ENCODE measurements around the gene SYNDIG1. TPM values are rescaled to one million over a fixed set of nuclear protein-coding genes. Genes with fewer than 3 reads are reported as not detected.

SYNDIG1 gene
- not detected in 2 replicates for total RNA-seq (2014; rRNA removed; shearing (Covaris generic); ENCODE audit: low replicate concordance)

- Histone ChIP-seq H2AFZ (ENCODE audit: low read length) (no peak within 1 kb of the TSS), H3K4me1 (ENCODE audit: low read length) (no peaks in the 10 kb centered on the region), H3K27me3 (ENCODE audit: low read length) (no peaks in the 10 kb centered on the region), H3K4me3 (ENCODE audit: low read length) (no peak within 1 kb of the TSS), H3K9me3 (ENCODE audit: low read length) (no peaks in the 10 kb centered on the region), H3K79me2 (ENCODE audit: low read length) (no peaks in the 10 kb centered on the region), H4K20me1 (ENCODE audit: insufficient read depth, low read depth, low read length) (no peaks in the 10 kb centered on the region), H3K9ac (ENCODE audit: low read length) (no peak within 1 kb of the TSS), H3K4me2 (ENCODE audit: low read depth, low read length, poor library complexity, severe bottlenecking) (no peak within 1 kb of the TSS), H3K27ac (ENCODE audit: low read length) (no peak within 1 kb of the TSS), H3K9me2 (replicated peaks; ENCODE audit: insufficient read depth, low read length) (no peaks in the 10 kb centered on the region), H3K36me3 (ENCODE audit: insufficient read depth, low read length) (no peaks in the 10 kb centered on the region)
- no peak for DNase-seq
Observed at GRCh38 chr20:24469116-24469893, at the start of gene SYNDIG1. Gene SYNDIG1 (plus strand): TSS chr20:24469629. CDS start chr20:24543098, 73,469 bp downstream.

- Histone ChIP-seq H3K79me2 (ENCODE audit: low read length) (no peaks in the 10 kb centered on the region), H3K27ac (ENCODE audit: low read length) (no peak overlapping the region)
Observed at GRCh38 chr20:24419786-24420185, 49.6 kb upstream of the SYNDIG1 start.

GRCh38 chr20:24420567-24420966 is 48.9 kb upstream of the SYNDIG1 start:
- Histone ChIP-seq H3K9ac (ENCODE audit: low read length) (no peak overlapping the region), H3K4me1 (ENCODE audit: low read length) (peaks cover 8% of the 10 kb centered on the region), H3K79me2 (ENCODE audit: low read length) (no peaks in the 10 kb centered on the region), H4K20me1 (ENCODE audit: insufficient read depth, low read depth, low read length) (no peaks in the 10 kb centered on the region), H3K27me3 (ENCODE audit: low read length) (no peaks in the 10 kb centered on the region), H3K9me3 (ENCODE audit: low read length) (no peaks in the 10 kb centered on the region; the same call in 1 of the 2 replicates), H3K4me2 (ENCODE audit: low read depth, low read length, poor library complexity, severe bottlenecking) (no peak overlapping the region), H3K27ac (ENCODE audit: low read length) (no peak overlapping the region), H3K9me2 (replicated peaks; ENCODE audit: insufficient read depth, low read length) (no peaks in the 10 kb centered on the region), H3K36me3 (ENCODE audit: insufficient read depth, low read length) (no peaks in the 10 kb centered on the region), H2AFZ (ENCODE audit: low read length) (no peak overlapping the region), H3K4me3 (ENCODE audit: low read length) (no peak overlapping the region)
- no peak for DNase-seq

More at GRCh38 chr20:24419786-24420185, 49.6 kb upstream of the SYNDIG1 start:
- Histone ChIP-seq H3K36me3 (ENCODE audit: insufficient read depth, low read length) (no peaks in the 10 kb centered on the region), H3K27me3 (ENCODE audit: low read length) (no peaks in the 10 kb centered on the region), H4K20me1 (ENCODE audit: insufficient read depth, low read depth, low read length) (no peaks in the 10 kb centered on the region), H3K4me1 (ENCODE audit: low read length) (peaks cover 8% of the 10 kb centered on the region), H3K9ac (ENCODE audit: low read length) (no peak overlapping the region), H3K9me3 (ENCODE audit: low read length) (no peaks in the 10 kb centered on the region; the same call in 1 of the 2 replicates), H2AFZ (ENCODE audit: low read length) (no peak overlapping the region), H3K4me3 (ENCODE audit: low read length) (no peak overlapping the region), H3K9me2 (replicated peaks; ENCODE audit: insufficient read depth, low read length) (no peaks in the 10 kb centered on the region), H3K4me2 (ENCODE audit: low read depth, low read length, poor library complexity, severe bottlenecking) (no peak overlapping the region)
- DNase-seq: no peak

- Histone ChIP-seq H3K9me3 (ENCODE audit: low read length) (no peaks in the 10 kb centered on the region; the same call in 1 of the 2 replicates), H3K36me3 (ENCODE audit: insufficient read depth, low read length) (no peaks in the 10 kb centered on the region), H2AFZ (ENCODE audit: low read length) (no peak overlapping the region), H3K9ac (ENCODE audit: low read length) (no peak overlapping the region), H3K79me2 (ENCODE audit: low read length) (no peaks in the 10 kb centered on the region), H3K9me2 (replicated peaks; ENCODE audit: insufficient read depth, low read length) (no peaks in the 10 kb centered on the region), H3K27me3 (ENCODE audit: low read length) (no peaks in the 10 kb centered on the region), H3K4me2 (ENCODE audit: low read depth, low read length, poor library complexity, severe bottlenecking) (no peak overlapping the region), H4K20me1 (ENCODE audit: insufficient read depth, low read depth, low read length) (no peaks in the 10 kb centered on the region), H3K27ac (ENCODE audit: low read length) (no peak overlapping the region), H3K4me3 (ENCODE audit: low read length) (no peak overlapping the region), H3K4me1 (ENCODE audit: low read length) (peaks cover 8% of the 10 kb centered on the region)
- no peak for DNase-seq
Observed at GRCh38 chr20:24421071-24421470, 48.4 kb upstream of the SYNDIG1 start.

GRCh38 chr20:24422091-24422760 is 47.2 kb upstream of the SYNDIG1 start:
- Histone ChIP-seq H3K9ac (ENCODE audit: low read length) (no peak overlapping the region), H3K36me3 (ENCODE audit: insufficient read depth, low read length) (no peaks in the 10 kb centered on the region), H3K4me1 (ENCODE audit: low read length) (peaks cover 8% of the 10 kb centered on the region), H3K9me2 (replicated peaks; ENCODE audit: insufficient read depth, low read length) (no peaks in the 10 kb centered on the region), H2AFZ (ENCODE audit: low read length) (no peak overlapping the region), H3K79me2 (ENCODE audit: low read length) (no peaks in the 10 kb centered on the region), H3K27ac (ENCODE audit: low read length) (no peak overlapping the region), H3K9me3 (ENCODE audit: low read length) (no peaks in the 10 kb centered on the region), H3K27me3 (ENCODE audit: low read length) (no peaks in the 10 kb centered on the region), H3K4me2 (ENCODE audit: low read depth, low read length, poor library complexity, severe bottlenecking) (no peak overlapping the region), H4K20me1 (ENCODE audit: insufficient read depth, low read depth, low read length) (no peaks in the 10 kb centered on the region), H3K4me3 (ENCODE audit: low read length) (no peak overlapping the region)
- no peak for DNase-seq

- Histone ChIP-seq H3K4me3 (ENCODE audit: low read length) (no peak overlapping the region), H3K4me1 (ENCODE audit: low read length) (peaks cover 8% of the 10 kb centered on the region), H2AFZ (ENCODE audit: low read length) (no peak overlapping the region), H4K20me1 (ENCODE audit: insufficient read depth, low read depth, low read length) (no peaks in the 10 kb centered on the region), H3K9ac (ENCODE audit: low read length) (no peak overlapping the region), H3K27ac (ENCODE audit: low read length) (no peak overlapping the region), H3K9me2 (replicated peaks; ENCODE audit: insufficient read depth, low read length) (no peaks in the 10 kb centered on the region), H3K4me2 (ENCODE audit: low read depth, low read length, poor library complexity, severe bottlenecking) (no peak overlapping the region), H3K27me3 (ENCODE audit: low read length) (no peaks in the 10 kb centered on the region), H3K79me2 (ENCODE audit: low read length) (no peaks in the 10 kb centered on the region), H3K9me3 (ENCODE audit: low read length) (no peaks in the 10 kb centered on the region), H3K36me3 (ENCODE audit: insufficient read depth, low read length) (no peaks in the 10 kb centered on the region)
- no peak for DNase-seq
Observed at GRCh38 chr20:24423390-24424313, 45.8 kb upstream of the SYNDIG1 start.

GRCh38 chr20:24425523-24426135 is 43.8 kb upstream of the SYNDIG1 start:
- Histone ChIP-seq H3K4me3 (ENCODE audit: low read length) (no peak overlapping the region), H3K9me2 (replicated peaks; ENCODE audit: insufficient read depth, low read length) (no peaks in the 10 kb centered on the region), H3K9ac (ENCODE audit: low read length) (no peak overlapping the region), H3K27me3 (ENCODE audit: low read length) (no peaks in the 10 kb centered on the region), H3K9me3 (ENCODE audit: low read length) (no peaks in the 10 kb centered on the region), H3K4me2 (ENCODE audit: low read depth, low read length, poor library complexity, severe bottlenecking) (no peak overlapping the region), H3K36me3 (ENCODE audit: insufficient read depth, low read length) (no peaks in the 10 kb centered on the region), H3K27ac (ENCODE audit: low read length) (no peak overlapping the region), H4K20me1 (ENCODE audit: insufficient read depth, low read depth, low read length) (no peaks in the 10 kb centered on the region), H3K4me1 (ENCODE audit: low read length) (peaks cover 8% of the 10 kb centered on the region), H3K79me2 (ENCODE audit: low read length) (no peaks in the 10 kb centered on the region), H2AFZ (ENCODE audit: low read length) (no peak overlapping the region)
- DNase-seq: no peak
